GM21619 (cell line): ENCODE measurements around the gene MTA3.
"Not testable (repeated sequence)": the region's sequence is repeated elsewhere in the genome, so short reads cannot be mapped to it uniquely, and the experiment has no call there.

Source experiments
- ATAC-seq: cut with Tn5 transposase; IDR thresholded peaks from one replicate; pipeline ENCODE4 v1.9.1; 2021; ENCODE audit not compliant: unreplicated experiment

The MTA3 gene

DNA sequence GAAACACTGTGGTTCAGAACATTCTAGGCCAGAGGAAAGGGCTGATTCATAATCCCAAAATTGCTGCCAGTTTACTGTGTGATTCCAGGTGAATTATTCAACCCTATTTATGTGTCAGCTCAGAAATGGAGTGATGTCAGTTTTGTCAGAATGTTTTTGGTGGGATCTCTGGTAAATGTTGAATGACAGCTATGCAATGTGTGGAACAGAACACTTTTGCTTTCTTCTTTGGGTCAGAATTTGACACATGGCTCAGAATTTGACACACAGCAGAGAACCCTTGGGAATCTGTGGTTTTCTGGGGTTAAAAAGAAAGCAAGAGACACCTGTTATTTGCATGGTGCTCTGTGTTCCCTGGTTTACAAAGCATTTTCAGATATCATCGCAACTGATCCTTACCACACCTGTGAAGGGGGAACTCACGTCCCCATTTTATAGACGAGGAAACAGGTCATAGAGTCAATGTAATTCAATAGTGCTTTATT is 1.6 kb upstream of the MTA3 start:
- peak; percentile 57 for ATAC-seq

DNA sequence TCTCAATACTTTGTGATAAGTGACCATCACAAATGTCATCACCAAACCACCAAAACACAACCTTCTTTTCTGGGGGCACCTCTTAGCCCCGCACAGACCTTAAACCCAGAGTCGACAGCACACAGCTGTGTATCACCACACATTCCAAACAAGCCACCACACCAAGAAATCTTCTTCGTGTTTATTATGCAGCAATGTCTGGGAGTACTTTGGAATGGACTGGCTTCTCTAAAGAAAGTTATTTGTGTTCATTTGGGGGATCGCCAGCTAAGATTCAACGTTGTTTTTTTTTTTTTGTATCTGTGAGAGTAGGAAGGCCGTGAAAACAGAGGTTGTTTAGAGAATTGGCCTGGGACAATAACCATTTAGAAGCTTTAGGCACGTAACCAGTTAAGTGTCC is 1.1 kb upstream of the MTA3 start:
- no peak for ATAC-seq

DNA sequence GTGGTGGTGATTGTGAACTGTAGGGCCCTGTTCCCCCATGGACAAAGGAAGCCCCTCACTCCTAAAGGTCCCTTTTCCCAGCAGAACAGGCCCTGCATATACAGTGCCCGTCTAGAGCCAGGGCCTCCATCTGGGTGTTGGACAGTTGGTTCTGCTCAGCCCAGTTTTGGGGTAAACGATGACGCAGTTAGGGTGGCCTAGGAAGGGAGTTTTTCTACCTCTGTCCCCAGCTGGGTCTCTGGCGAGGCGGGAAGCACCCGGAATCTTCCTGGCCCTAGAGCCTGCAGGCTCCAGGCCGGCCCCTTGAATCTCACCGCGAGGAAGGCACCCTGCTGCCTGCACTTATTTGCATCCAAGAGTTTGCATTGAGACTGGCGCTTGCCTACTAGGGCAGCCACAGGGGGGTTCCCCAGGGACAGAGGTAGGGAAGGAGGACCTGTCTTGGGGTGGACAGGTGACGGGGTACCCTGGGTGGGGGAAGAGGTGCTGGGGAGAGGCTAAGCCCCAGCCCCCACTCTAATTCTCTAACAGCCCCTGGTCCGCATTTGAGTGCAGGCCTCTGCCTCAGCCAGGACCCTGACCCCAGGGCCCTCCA is 529 bp upstream of the MTA3 start:
- peak; percentile 70 for ATAC-seq

DNA sequence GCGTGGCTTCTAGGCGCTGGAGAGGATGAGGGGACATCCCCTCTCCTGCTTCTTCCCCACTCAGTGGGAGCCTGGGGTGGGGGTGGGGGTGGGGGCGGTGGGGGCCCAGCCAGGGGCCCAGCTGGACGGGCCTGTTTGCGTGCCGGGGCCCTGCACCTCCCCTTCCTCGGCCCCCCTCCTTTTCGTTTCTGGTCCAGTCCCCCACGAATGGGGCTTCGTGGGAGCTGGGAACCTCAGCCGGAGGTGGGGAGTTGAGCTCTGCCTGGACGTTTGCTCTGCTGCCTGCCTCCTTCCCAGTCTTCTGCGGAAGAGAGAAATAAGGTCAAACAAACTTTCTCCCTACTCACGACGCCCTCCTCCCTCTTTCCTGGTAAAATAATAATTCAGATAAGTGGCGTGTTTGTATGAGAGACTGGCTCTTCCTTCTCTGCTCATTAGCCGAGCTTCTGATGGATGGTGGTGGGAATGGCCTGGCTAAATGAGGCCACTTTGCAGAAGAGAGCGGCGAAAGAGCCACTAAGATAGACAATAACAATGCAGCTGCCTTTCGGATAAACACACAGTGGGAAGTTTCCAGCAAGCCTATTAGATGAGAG is 782 bp downstream of the MTA3 start:
- ATAC-seq, result peak; percentile 3

DNA sequence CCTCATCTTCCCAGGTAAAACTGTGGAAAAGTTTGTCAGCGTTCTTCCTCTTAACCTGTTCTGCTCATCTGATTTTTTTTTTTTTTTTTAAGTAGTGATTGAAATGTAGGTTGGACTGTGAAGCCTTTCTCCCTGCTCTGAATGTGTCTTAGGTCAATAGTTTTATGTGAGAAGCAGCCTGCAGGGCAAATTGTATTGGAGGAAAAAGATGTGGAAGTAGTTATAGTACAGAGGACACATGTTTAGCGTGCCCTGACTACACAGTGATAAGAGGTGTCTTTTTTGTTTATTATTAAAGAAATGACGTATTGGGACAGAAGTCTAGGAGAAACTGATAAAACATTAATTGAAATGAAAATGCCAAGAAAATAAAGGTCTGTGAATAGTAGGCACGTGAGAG is 1.5 kb downstream of the MTA3 start:
- ATAC-seq, result no peak

DNA sequence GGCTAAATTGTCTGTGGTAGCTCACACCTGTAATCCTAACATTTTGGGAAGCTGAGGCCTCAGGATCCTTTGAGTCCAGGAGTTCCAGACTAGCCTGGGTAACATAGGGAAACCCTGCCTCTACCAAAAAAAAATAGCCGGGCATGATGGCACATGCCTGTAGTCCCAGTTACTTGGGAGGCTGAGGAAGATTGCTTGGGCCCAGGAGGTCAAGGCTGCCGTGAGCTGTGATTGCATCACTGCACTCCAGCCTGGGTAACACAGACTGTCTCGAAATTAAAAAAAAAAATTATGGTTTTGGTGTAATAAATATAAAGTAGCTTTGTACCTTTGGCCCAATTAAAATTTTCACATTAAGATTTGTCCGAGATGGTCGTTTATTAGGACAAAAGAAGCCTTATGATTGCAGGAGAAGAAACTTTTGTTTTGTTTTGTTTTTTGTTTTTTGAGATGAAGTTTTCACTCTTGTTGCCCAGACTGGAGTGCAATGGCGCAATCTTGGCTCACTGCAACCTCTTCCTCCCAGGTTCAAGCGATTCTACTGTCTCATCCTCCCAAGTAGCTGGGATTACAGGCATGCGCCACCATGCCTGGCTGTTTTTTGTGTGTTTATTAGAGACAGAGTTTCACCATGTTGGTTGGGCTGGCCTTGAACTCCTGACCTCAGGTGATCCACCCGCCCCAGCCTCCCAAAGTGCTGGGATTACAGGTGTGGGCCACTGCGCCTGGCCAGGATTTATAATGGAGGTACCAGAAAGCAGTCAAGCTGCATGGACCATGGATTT is 4.1 kb downstream of the MTA3 start:
- no peak for ATAC-seq

DNA sequence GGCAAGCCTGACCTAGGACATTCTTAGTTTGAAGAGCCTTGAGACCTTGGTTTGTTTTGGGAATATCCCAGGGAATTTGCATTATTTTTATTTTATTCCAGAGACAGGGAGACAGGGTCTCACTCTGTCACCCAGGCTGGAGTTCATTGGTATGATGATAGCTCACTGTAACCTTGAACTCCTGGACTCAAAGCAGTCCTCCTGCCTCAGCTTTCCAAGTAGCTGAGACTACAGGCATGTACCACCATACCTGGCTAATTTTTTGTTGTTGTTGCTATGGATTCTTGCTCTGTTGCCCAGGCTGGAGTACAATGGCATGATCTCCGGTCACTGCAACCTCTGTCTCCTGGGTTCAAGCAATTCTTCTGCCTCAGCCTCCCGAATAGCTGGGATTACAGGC is 4.8 kb downstream of the MTA3 start:
- no peak for ATAC-seq

DNA sequence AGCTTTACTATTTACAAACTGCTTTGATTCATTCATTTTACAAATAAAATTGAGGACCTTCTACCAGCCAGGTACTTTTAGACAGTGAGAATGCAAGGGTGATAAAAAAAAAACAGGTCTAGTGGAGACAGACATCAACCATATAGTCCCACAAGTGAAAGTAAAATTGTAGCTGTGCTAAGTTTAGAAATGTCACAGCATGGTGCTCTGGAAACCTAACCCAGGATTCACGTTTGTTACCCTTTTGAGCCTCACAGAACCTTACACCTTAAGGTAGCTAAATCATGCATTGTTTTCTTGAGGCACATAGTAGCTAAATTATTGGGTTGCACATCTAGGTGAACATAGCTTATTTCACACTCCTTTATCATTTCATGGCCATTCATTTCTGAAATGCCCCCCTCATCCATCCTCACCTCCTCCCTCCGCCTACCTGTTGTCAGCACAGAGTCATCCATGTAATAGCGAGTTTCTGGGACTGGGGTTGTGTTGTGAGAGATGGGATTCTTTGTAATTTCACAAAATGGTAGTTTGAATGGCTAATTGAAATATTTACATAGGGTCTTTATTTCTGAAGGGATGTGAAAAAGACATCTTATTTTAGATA is 7.1 kb downstream of the MTA3 start:
- peak; percentile 63 for ATAC-seq

DNA sequence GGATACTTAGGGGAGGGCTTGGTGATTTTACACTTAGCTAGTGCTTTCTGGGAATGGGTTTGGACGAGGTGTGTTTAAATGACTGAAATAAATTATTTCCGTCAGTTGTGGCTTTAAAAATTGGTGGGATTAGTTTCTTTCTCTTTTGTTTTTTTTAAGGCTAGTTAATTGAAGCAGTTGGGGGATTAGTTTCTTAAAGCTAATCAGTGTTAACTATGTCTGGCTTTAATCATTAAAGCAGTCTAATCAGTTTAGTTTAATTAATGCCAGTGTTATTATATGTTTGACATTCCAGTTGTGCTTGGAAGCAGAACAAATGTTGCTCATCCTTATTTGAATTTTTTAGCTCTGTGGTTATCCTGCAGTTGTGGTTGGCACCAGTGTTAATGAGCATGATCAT is 10.2 kb downstream of the MTA3 start:
- no peak for ATAC-seq

DNA sequence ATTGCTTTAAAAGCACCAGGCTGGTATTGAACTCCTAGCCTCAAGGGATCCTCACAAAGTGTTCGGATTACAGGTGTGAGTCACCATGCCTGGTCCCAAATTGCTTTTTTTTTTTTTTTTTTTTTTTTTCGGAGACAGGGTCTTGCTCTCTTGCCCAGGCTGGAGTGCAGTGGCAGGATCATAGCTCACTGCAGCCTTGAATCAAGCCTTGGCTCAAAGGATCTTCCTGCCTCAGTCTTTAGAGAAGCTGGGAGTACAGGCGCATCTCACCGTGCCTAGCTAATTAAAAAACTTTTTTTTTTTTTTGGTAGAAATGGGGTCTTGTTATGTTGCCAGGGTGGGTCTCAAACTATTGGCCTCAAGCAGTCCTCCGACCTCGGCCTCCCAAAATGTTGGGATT is 12.8 kb downstream of the MTA3 start:
- no peak for ATAC-seq

DNA sequence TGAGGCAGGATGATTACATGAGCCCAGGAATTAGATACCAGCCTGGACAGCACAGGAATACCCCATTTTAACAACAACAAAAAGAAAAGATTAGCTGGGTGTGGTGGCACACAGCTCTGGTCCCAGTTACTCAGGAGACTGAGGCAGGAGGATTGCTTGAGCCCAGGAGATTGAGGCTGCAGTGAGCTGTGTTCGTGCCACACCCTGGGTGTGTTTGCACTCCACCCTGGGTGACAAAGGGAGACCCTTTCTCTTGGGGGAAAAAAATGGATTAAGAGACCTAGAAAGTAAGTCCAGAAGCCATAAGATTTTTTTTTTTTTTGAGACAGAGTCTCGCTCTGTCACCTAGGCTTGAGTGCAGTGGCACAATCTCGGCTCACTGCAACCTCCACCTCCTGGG is 16.2 kb downstream of the MTA3 start:
- ATAC-seq, result not testable (repeated sequence)

DNA sequence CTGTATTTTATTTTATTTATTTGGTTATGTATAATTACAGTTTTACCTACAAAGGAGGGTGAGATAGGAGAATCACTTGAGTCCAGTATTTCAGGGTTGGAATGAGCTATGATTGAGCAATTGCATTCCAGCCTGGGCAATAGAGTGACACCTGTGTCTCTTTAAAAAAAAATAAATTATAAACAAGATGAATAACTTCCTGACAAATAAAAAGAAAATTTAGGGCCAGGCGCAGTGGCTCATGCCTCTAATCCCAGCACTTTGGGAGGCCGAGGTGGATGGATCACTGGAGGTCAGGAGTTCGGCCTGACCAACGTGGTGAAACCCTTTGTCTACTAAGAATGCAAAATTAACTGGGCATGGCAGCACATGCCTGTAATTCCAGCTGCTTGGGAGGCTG is 17.3 kb downstream of the MTA3 start:
- no peak for ATAC-seq

DNA sequence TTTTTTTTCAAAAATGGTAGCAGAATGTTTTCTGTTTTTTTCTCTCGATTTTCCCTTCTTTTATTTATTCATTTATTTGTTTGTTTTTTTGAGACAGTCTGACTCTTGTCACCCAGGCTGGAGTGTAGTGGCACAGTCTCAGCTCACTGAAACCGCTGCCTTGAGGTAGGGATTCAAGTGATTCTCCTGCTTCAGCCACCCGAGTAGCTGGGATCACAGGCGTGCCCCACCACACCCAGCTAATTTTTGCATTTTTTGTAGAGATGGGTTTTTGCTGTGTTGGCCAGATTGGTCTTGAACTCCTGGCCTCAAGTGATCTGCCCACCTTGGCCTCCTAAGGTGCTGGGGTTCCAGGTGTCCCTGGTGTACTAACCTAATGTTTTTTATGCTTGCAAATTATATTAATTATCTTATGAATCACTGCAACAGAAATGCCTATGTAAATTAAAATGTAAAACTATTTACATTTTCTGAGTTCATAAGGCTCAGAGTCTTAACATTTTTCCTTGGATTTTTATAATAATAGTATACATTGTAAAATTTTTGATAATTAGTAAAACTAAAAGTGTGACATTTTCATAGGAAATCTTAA is 19.2 kb downstream of the MTA3 start:
- no peak for ATAC-seq

DNA sequence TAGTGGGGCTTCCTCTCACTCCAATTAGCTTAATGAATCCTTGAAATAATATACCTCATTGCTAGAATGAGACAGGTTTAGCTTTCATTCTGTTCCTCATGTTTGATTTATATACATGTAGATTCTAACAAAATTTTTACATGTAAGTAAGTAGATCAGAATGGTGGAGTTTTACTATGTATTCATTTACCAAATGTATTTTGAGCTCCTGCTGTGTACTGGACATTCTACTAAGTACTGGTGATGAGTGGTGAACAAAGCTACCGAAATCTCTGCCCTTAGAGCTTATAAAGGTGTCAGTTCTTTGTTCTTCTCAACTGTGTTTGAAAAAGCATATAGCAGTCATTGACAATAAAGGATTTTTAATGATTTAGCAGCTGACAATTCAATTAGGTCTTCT is 19.7 kb downstream of the MTA3 start:
- no peak for ATAC-seq

DNA sequence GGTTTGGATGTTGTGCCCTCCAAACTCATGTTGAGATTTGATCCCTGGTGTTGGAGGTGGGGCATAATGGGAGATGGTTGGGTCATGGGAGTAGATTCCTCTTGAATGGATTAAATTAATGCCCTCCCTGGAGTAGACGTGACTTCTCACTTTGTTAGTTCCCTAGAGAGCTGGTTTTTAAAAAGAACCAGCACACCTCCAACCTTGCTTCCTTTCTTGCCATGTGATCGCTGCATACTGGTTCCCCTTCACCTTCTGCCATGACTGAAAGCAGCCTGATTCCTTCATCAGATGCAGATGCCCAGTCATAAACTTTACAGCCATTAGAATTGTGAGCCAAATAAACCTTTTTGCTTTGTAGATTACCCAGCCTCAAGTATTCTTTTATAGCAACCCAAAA is 21.7 kb downstream of the MTA3 start:
- no peak for ATAC-seq

DNA sequence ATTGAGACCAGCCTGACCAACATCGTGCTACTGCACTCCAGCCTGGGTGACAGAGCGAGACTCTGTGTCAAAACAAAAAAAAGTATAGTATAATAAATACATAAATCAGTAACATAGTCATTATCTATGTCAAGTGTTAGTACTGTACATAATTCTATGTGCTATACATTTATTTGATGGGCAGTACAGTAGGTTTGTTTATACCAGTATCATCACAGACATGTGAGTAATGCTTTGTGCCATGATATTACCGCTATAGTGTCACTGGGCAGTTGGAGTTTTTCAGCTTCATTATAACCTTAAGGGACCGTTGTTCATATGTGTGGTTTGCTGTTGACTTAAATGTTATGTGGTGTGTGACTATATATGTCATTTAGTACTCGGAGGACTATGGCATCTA is 24.9 kb downstream of the MTA3 start:
- no peak for ATAC-seq

DNA sequence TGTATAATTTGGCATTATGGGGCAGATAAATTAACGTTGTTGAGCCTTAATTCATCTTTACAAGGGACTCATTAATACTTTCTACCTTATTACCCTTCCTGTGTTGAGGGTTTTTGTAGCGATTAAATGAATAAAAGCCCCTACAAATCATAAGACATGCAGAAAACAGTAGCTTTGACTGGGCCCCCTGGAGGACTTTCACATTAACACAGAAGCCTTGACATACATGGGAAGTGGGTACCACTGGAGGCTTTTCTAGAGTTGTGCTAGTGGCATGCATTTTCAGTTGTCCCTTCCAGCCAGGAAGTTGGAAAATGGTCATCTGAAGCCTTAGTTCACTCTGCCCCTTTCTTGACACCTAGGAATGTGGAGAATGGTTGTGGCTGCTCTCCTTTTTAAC is 30.2 kb downstream of the MTA3 start:
- no peak for ATAC-seq

DNA sequence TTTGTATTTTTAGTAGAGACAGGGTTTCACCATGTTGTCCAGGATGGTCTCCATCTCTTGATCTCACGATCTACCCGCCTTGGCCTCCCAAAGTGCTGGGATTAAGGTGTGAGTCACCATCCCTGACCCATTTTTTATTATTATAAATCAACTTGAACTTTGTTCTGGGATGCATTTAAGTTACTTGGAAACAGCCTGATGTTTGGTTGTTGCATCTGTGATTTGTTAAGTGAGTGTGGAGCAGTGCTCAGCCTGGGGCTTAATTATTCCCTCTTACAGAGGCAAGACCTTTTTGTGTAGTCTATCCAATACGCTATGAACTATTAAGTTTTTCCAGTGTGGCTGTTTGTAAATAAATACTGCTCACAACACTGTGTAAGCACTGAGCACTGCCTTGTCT is 32.6 kb downstream of the MTA3 start:
- no peak for ATAC-seq

DNA sequence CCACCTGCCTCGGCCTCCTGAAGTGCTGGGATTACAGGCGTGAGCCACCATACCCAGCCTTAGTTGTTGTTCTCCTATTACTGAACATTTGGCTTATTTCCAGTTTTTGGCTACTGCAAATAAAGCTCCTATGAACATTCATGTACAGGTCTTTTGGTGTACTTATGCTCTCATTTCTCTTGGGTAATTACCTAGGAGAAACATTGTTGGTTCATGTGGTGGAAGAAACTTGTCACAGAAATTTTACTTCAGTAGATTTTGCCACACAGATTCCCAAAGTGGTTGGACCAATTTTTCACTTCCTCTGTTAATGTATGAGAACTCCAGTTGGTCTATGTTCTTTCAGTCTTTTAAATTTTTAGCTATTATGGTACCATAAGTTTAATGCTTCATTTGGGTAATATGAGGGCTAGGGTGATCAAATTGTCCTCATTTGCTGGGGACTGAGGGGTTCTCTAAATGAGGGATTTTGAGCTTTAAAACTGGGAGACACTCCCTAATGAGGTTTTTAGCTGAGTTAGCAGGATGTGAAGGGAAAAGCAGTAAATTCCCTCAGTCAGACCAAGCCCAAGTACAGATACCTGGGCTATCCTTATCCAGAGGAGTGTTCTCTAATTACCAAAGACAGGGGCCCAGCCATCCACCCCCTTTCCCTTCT is 33.9 kb downstream of the MTA3 start:
- no peak for ATAC-seq

DNA sequence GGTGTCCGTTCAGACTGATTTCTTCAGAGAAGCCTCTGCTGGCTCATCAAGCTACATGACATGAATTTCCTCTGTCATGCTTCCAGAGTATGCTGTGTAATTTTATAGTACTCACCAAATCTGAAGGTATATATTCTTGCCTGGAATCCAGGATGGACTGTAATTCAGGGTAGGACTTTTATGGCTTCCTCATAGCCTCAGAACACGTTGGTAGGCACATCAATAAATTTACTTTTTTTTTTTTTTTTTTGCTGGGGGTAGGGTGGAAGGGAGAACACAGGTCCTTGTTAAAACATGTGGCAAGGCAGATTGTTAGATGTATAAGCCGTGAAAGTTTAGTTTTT is 34.4 kb downstream of the MTA3 start:
- no peak for ATAC-seq

DNA sequence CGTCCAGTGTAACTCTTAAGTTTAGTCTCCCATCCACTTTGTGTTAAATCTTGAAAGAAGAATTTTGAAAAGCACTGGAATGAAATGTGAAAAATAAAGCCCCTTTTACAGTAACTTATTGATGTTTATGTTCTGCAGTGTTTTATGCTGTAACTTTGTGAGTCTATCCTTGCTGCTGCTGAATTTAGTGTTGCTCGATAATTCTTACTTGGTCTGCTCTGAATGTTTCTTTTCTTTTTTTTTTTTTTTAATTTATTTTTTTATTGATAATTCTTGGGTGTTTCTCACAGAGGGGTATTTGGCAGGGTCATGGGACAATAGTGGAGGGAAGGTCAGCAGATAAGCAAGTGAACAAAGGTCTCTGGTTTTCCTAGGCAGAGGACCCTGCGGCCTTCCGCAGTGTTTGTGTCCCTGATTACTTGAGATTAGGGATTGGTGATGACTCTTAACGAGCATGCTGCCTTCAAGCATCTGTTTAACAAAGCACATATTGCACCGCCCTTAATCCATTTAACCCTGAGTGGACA is 36.0 kb downstream of the MTA3 start:
- not testable (repeated sequence) for ATAC-seq
